ENCODE data around the gene MOB3B. TPM values are rescaled to one million over a fixed set of nuclear protein-coding genes. Genes with fewer than 3 reads are reported as not detected.

Gene MOB3B
- total and polyA plus RNA-seq, 2 of the 13 experiments (the other 11 are each of a cell fraction or from before 2014, with no cell fraction given): 0.03 to 0.09 TPM

DNA sequence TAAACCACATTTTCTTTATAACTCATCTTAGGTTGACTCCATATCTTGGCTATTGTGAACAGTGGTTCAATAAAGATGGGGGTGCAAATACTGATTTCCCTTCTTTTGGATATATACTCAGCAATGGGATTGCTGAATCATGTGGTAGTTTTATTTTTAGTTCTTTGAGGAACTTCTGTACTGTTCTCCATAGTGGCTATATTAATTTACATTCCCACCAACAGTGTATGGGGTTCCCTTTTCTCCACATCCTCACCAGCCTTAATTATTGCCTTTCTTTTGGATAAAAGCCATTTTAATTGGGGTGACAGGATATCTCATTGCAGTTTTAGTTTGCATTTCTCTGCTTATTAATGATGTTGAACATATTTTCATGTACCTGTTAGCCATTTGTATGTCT lies 125.0 kb downstream of the MOB3B start:
- TF ChIP-seq, protein P1, sequence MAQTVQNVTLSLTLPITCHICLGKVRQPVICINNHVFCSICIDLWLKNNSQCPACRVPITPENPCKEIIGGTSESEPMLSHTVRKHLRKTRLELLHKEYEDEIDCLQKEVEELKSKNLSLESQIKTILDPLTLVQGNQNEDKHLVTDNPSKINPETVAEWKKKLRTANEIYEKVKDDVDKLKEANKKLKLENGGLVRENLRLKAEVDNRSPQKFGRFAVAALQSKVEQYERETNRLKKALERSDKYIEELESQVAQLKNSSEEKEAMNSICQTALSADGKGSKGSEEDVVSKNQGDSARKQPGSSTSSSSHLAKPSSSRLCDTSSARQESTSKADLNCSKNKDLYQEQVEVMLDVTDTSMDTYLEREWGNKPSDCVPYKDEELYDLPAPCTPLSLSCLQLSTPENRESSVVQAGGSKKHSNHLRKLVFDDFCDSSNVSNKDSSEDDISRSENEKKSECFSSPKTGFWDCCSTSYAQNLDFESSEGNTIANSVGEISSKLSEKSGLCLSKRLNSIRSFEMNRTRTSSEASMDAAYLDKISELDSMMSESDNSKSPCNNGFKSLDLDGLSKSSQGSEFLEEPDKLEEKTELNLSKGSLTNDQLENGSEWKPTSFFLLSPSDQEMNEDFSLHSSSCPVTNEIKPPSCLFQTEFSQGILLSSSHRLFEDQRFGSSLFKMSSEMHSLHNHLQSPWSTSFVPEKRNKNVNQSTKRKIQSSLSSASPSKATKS (CRISPR knock-in tag; IDR thresholded peaks at IDR 0.05): no peak
- TF ChIP-seq RXRB (CRISPR knock-in tag; IDR thresholded peaks at IDR 0.05; ENCODE audit: borderline replicate concordance) (no peak), RFXAP (CRISPR knock-in tag; IDR thresholded peaks at IDR 0.05; ENCODE audit: borderline replicate concordance) (no peak), IRX3 (CRISPR knock-in tag; IDR thresholded peaks at IDR 0.05; ENCODE audit: borderline replicate concordance, low read depth) (no peak), NFATC3 (CRISPR knock-in tag; IDR thresholded peaks at IDR 0.05) (no peak), ZEB1 (IDR thresholded peaks at IDR 0.05; ENCODE audit: insufficient replicate concordance, low read depth) (no peak), XRCC5 (optimal IDR thresholded peaks at IDR 0.05; ENCODE audit: low read length) (no peak), ZNF614 (CRISPR knock-in tag; IDR thresholded peaks at IDR 0.05; ENCODE audit: borderline replicate concordance) (no peak), HES4 (CRISPR knock-in tag; IDR thresholded peaks at IDR 0.05; ENCODE audit: borderline replicate concordance) (no peak), ARNT (IDR thresholded peaks at IDR 0.05) (no peak), PHF20 (CRISPR knock-in tag; IDR thresholded peaks at IDR 0.05) (no peak), RARA (CRISPR knock-in tag; IDR thresholded peaks at IDR 0.05) (no peak), ZNF484 (CRISPR knock-in tag; IDR thresholded peaks at IDR 0.05; ENCODE audit: borderline replicate concordance, low read depth) (no peak), SNAPC5 (CRISPR knock-in tag; IDR thresholded peaks at IDR 0.05; ENCODE audit: borderline replicate concordance) (no peak), TAF1 (CRISPR knock-in tag; IDR thresholded peaks at IDR 0.05) (no peak), NCOR1 (IDR thresholded peaks at IDR 0.05; ENCODE audit: borderline replicate concordance, low read length) (no peak)
- TF ChIP-seq, protein P2, sequence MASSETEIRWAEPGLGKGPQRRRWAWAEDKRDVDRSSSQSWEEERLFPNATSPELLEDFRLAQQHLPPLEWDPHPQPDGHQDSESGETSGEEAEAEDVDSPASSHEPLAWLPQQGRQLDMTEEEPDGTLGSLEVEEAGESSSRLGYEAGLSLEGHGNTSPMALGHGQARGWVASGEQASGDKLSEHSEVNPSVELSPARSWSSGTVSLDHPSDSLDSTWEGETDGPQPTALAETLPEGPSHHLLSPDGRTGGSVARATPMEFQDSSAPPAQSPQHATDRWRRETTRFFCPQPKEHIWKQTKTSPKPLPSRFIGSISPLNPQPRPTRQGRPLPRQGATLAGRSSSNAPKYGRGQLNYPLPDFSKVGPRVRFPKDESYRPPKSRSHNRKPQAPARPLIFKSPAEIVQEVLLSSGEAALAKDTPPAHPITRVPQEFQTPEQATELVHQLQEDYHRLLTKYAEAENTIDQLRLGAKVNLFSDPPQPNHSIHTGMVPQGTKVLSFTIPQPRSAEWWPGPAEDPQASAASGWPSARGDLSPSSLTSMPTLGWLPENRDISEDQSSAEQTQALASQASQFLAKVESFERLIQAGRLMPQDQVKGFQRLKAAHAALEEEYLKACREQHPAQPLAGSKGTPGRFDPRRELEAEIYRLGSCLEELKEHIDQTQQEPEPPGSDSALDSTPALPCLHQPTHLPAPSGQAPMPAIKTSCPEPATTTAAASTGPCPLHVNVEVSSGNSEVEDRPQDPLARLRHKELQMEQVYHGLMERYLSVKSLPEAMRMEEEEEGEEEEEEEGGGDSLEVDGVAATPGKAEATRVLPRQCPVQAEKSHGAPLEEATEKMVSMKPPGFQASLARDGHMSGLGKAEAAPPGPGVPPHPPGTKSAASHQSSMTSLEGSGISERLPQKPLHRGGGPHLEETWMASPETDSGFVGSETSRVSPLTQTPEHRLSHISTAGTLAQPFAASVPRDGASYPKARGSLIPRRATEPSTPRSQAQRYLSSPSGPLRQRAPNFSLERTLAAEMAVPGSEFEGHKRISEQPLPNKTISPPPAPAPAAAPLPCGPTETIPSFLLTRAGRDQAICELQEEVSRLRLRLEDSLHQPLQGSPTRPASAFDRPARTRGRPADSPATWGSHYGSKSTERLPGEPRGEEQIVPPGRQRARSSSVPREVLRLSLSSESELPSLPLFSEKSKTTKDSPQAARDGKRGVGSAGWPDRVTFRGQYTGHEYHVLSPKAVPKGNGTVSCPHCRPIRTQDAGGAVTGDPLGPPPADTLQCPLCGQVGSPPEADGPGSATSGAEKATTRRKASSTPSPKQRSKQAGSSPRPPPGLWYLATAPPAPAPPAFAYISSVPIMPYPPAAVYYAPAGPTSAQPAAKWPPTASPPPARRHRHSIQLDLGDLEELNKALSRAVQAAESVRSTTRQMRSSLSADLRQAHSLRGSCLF (CRISPR knock-in tag; IDR thresholded peaks at IDR 0.05; ENCODE audit: borderline replicate concordance): no peak
- TF ChIP-seq, protein P3, sequence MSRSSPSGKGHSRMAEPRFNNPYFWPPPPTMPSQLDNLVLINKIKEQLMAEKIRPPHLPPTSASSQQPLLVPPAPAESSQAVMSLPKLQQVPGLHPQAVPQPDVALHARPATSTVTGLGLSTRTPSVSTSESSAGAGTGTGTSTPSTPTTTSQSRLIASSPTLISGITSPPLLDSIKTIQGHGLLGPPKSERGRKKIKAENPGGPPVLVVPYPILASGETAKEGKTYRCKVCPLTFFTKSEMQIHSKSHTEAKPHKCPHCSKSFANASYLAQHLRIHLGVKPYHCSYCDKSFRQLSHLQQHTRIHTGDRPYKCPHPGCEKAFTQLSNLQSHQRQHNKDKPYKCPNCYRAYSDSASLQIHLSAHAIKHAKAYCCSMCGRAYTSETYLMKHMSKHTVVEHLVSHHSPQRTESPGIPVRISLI (CRISPR knock-in tag; IDR thresholded peaks at IDR 0.05; ENCODE audit: borderline replicate concordance): no peak
- BruUV-seq (replicated peaks): no TSS peak
- no peak for DNase-seq (ENCODE audit: low spot score)
- no peak overlapping the region for H3K4me2 ChIP-seq (ENCODE audit: low read depth, low read length)
- no peak overlapping the region for H3K9ac ChIP-seq (ENCODE audit: insufficient read depth, low read depth, low read length)
- no peak for ATAC-seq
- H3K9me3 ChIP-seq (ENCODE audit: low read length): no peaks in the 10 kb centered on the region
- POLR2A ChIA-PET: no interaction called here
- CTCF ChIA-PET (ENCODE audit: low intra/inter-chr PET ratio, low total read pairs): no interaction called here
- no peak overlapping the region for H2AFZ ChIP-seq (ENCODE audit: low read length)
- in situ Hi-C loops (cut with HindIII; ENCODE audit: extremely low pct_ligation_motif_present, low pct_unique_long_range_greater_than_20kb): no loop called here
- no peaks in the 10 kb centered on the region for H3K79me2 ChIP-seq (ENCODE audit: insufficient read depth, low read length)
- intact Hi-C loops (cut with micrococcal nuclease; ENCODE audit: unreplicated experiment): no loop called here
- no peak overlapping the region for H3K4me3 ChIP-seq (replicated peaks in 1 of 3; ENCODE audit: insufficient read depth in 1 of 3, low read depth in 2 of 3, low read length in 3 of 3)
- H4K20me1 ChIP-seq (ENCODE audit: insufficient read depth, low read length): no peaks in the 10 kb centered on the region
- no peak for FAIRE-seq
- no peaks in the 10 kb centered on the region for H3K4me1 ChIP-seq (ENCODE audit: insufficient read depth, low read length)
- H3K27me3 ChIP-seq (ENCODE audit: control insufficient read depth in 1 of 2, insufficient read depth in 2 of 2, low read length in 2 of 2): peaks cover 0 to 2% of the 10 kb centered on the region in 2 experiments; a peak in 1 of 5 replicates
- H3K36me3 ChIP-seq (replicated peaks in 1 of 2; ENCODE audit: control insufficient read depth in 1 of 2, insufficient read depth in 2 of 2, low read length in 2 of 2): no peaks in the 10 kb centered on the region
- H3K27ac ChIP-seq (ENCODE audit: extremely low read length, insufficient read depth, low read length): no peak overlapping the region

Measured in HepG2 (cell line).